GM18873 (cell line): ENCODE data around the gene SCAI.
A peak's percentile ranks its signal among the peaks of the same experiment; 100 is the strongest.
"Not testable (repeated sequence)": the region's sequence is repeated elsewhere in the genome, so short reads cannot be mapped to it uniquely, and the experiment has no call there.

Experiments
- ATAC-seq: cut with Tn5 transposase; IDR thresholded peaks from one replicate; pipeline ENCODE4 v1.9.1; 2021; ENCODE audit warnings: mild to moderate bottlenecking, moderate library complexity, moderate number of reproducible peaks; ENCODE audit not compliant: unreplicated experiment, low FRiP score

SCAI gene

GRCh38 chr9:125150349-125151245 is 7.3 kb upstream of the SCAI start:
- no peak for ATAC-seq

- ATAC-seq = no peak
Measured at GRCh38 chr9:125147401-125147951, 4.1 kb upstream of the SCAI start.

GRCh38 chr9:125146247-125146646 is 2.9 kb upstream of the SCAI start:
- no peak for ATAC-seq

- ATAC-seq = no peak
Measured at GRCh38 chr9:125145425-125145824, 2.1 kb upstream of the SCAI start.

- ATAC-seq = no peak
Measured at GRCh38 chr9:125142560-125143376, 560 bp downstream of the SCAI start.

- no peak for ATAC-seq
Measured at GRCh38 chr9:125141751-125142150, 1.6 kb downstream of the SCAI start.

GRCh38 chr9:125141251-125141650 is 2.1 kb downstream of the SCAI start:
- ATAC-seq = no peak

- ATAC-seq = no peak
Measured at GRCh38 chr9:125140576-125140975, 2.8 kb downstream of the SCAI start.

- no peak for ATAC-seq
Measured at GRCh38 chr9:125137200-125137599, 6.1 kb downstream of the SCAI start.

GRCh38 chr9:125134976-125135375 is 8.4 kb downstream of the SCAI start:
- ATAC-seq = no peak

- no peak for ATAC-seq
Measured at GRCh38 chr9:125133403-125134329, 9.7 kb downstream of the SCAI start.

- ATAC-seq = no peak
Measured at GRCh38 chr9:125131778-125132177, 11.6 kb downstream of the SCAI start.

GRCh38 chr9:125126019-125126746 is 17.1 kb downstream of the SCAI start:
- ATAC-seq = peak; percentile 60

GRCh38 chr9:125125523-125125922 is 17.8 kb downstream of the SCAI start:
- no peak for ATAC-seq

- ATAC-seq = no peak
Measured at GRCh38 chr9:125121146-125121545, 22.2 kb downstream of the SCAI start.

- ATAC-seq = no peak
Measured at GRCh38 chr9:125119643-125120286, 23.6 kb downstream of the SCAI start.

GRCh38 chr9:125118696-125119095 is 24.6 kb downstream of the SCAI start:
- ATAC-seq = not testable (repeated sequence)

GRCh38 chr9:125114503-125114902 is 28.8 kb downstream of the SCAI start:
- not testable (repeated sequence) for ATAC-seq

GRCh38 chr9:125110464-125110863 is 32.9 kb downstream of the SCAI start:
- no peak for ATAC-seq
